ENCODE data around the gene CABLES2. TPM values are rescaled to one million over a fixed set of nuclear protein-coding genes. Genes with fewer than 3 reads are reported as not detected.
A peak's percentile ranks its signal among the peaks of the same experiment; 100 is the strongest.

Gene CABLES2
- total RNA-seq, 1 experiment from 2014 or later: 9.5 TPM

- peak; percentile 85 for DNase-seq (ENCODE audit: low spot score)
Observed at GRCh38 chr20:62361799-62362589, 45.1 kb downstream of the CABLES2 start.

- DNase-seq (ENCODE audit: low spot score): peak; percentile 82
Observed at GRCh38 chr20:62360854-62361798, 46.0 kb downstream of the CABLES2 start.

- peak; percentile 81 for DNase-seq (ENCODE audit: low spot score)
Observed at GRCh38 chr20:62359491-62360121, 47.5 kb downstream of the CABLES2 start.

GRCh38 chr20:62359043-62359490, 48.0 kb downstream of the CABLES2 start:
- peak; percentile 82 for DNase-seq (ENCODE audit: low spot score)

GRCh38 chr20:62358171-62359042, 48.7 kb downstream of the CABLES2 start:
- DNase-seq (ENCODE audit: low spot score): peak; percentile 90

- no peak for DNase-seq (ENCODE audit: low spot score)
Observed at GRCh38 chr20:62357681-62358080, 49.4 kb downstream of the CABLES2 start.

GRCh38 chr20:62357187-62357667, 49.9 kb downstream of the CABLES2 start:
- DNase-seq (ENCODE audit: low spot score): peak; percentile 84

GRCh38 chr20:62356589-62357186, 50.4 kb downstream of the CABLES2 start:
- DNase-seq (ENCODE audit: low spot score): no peak

- DNase-seq (ENCODE audit: low spot score): no peak
Observed at GRCh38 chr20:62355878-62356588, 51.1 kb downstream of the CABLES2 start.

- peak; percentile 58 for DNase-seq (ENCODE audit: low spot score)
Observed at GRCh38 chr20:62355516-62355877, 51.6 kb downstream of the CABLES2 start.

- no peak for DNase-seq (ENCODE audit: low spot score)
Observed at GRCh38 chr20:62354811-62355341, 52.2 kb downstream of the CABLES2 start.

- DNase-seq (ENCODE audit: low spot score): no peak
Observed at GRCh38 chr20:62354031-62354808, 52.9 kb downstream of the CABLES2 start.

- DNase-seq (ENCODE audit: low spot score): no peak
Observed at GRCh38 chr20:62353289-62354030, 53.6 kb downstream of the CABLES2 start.

- peak; percentile 96 for DNase-seq (ENCODE audit: low spot score)
Observed at GRCh38 chr20:62352402-62353288, 54.4 kb downstream of the CABLES2 start.

- DNase-seq (ENCODE audit: low spot score): no peak
Observed at GRCh38 chr20:62351469-62352401, 55.4 kb downstream of the CABLES2 start.

All from HT-29 (cell line).